GM23338 (cell line): Measurements from ENCODE around the gene ALDH1L2. TPM values are rescaled to one million over a fixed set of nuclear protein-coding genes. Genes with fewer than 3 reads are reported as not detected.

ENCODE experiments used
- ATAC-seq: fragments of 200-7000 bp; cut with Tn5 transposase; 3 replicates; pipeline ENCODE4 v1.9.1; 2020
- DNase-seq: peaks from one replicate; pipeline ENCODE4 v3.0.0-alpha.2; 2015; ENCODE audit warnings: low spot score
- H2AFZ ChIP-seq: fragments of 200-600 bp; sonication (generic); 2 replicates; pipeline ENCODE4 v1.8.0; 2016; ENCODE audit warnings: antibody characterized with exemption, mild to moderate bottlenecking, moderate library complexity
- H3F3A ChIP-seq: fragments of 200-600 bp; sonication (generic); replicated peaks from 2 replicates; pipeline ENCODE4 v1.8.0; 2017; ENCODE audit warnings: antibody characterized with exemption, mixed run types, low read depth
- H3K27ac ChIP-seq: fragments of 200-600 bp; sonication (generic); 2 replicates; pipeline ENCODE4 v1.6.1; 2016; ENCODE audit warnings: low read depth
- H3K27me3 ChIP-seq: fragments of 200-600 bp; sonication (generic); 2 replicates; pipeline ENCODE4 v1.8.0; 2016; ENCODE audit warnings: mild to moderate bottlenecking, mixed run types, moderate library complexity; ENCODE audit not compliant: insufficient read depth
- H3K36me3 ChIP-seq: fragments of 200-600 bp; sonication (generic); 2 replicates; pipeline ENCODE4 v1.8.0; 2016; ENCODE audit warnings: mild to moderate bottlenecking; ENCODE audit not compliant: insufficient read depth
- H3K4me1 ChIP-seq: fragments of 200-600 bp; sonication (generic); 2 replicates; pipeline ENCODE4 v1.8.0; 2016; ENCODE audit warnings: mild to moderate bottlenecking, moderate library complexity; ENCODE audit not compliant: insufficient read depth
- H3K4me2 ChIP-seq: fragments of 200-600 bp; sonication (generic); 2 replicates; pipeline ENCODE4 v1.7.1; 2017; ENCODE audit warnings: mixed run types
- H3K4me3 ChIP-seq: fragments of 200-600 bp; sonication (generic); 2 replicates; pipeline ENCODE4 v1.6.1; 2016; ENCODE audit warnings: mixed run types
- H3K79me2 ChIP-seq: fragments of 200-600 bp; sonication (generic); replicated peaks from 2 replicates; pipeline ENCODE4 v1.8.0; 2017; ENCODE audit warnings: mild to moderate bottlenecking; ENCODE audit not compliant: insufficient read depth
- H3K9me2 ChIP-seq: fragments of 200-600 bp; sonication (generic); 2 replicates; pipeline ENCODE4 v1.8.0; 2017; ENCODE audit not compliant: insufficient read depth
- H4K20me1 ChIP-seq: fragments of 200-600 bp; sonication (generic); replicated peaks from 2 replicates; pipeline ENCODE4 v1.8.0; 2017; ENCODE audit warnings: mild to moderate bottlenecking; ENCODE audit not compliant: insufficient read depth
- H3K27ac Mint-ChIP-seq: 2 replicates; pipeline ENCODE4 v1.8.0; 2020; ENCODE audit warnings: inconsistent platforms, mild to moderate bottlenecking, moderate library complexity, mixed read lengths
- H3K27me3 Mint-ChIP-seq: 3 replicates; pipeline ENCODE4 v1.8.0; 2022; ENCODE audit warnings: low read depth, mild to moderate bottlenecking, moderate library complexity, mixed read lengths, inconsistent platforms; ENCODE audit not compliant: insufficient read depth, poor library complexity
- H3K36me3 Mint-ChIP-seq: 3 replicates; pipeline ENCODE4 v1.8.0; 2021; ENCODE audit warnings: low read depth, mild to moderate bottlenecking, inconsistent platforms, moderate library complexity, mixed read lengths
- H3K4me1 Mint-ChIP-seq: 3 replicates; pipeline ENCODE4 v1.8.0; 2020; ENCODE audit warnings: mild to moderate bottlenecking, inconsistent platforms, mixed read lengths
- H3K4me3 Mint-ChIP-seq: 3 replicates; pipeline ENCODE4 v1.8.0; 2021; ENCODE audit warnings: moderate library complexity, mild to moderate bottlenecking, inconsistent platforms, mixed read lengths
- H3K9me3 Mint-ChIP-seq: 3 replicates; pipeline ENCODE4 v1.8.0; 2020; ENCODE audit warnings: moderate library complexity, mild to moderate bottlenecking, inconsistent platforms, mixed read lengths
- CREB1 ChIP-seq: fragments of 250-450 bp; sonication (Bioruptor Pico); IDR thresholded peaks from 2 replicates; pipeline ENCODE4 v1.5.0; 2020; ENCODE audit warnings: low read depth, mild to moderate bottlenecking, moderate library complexity
- CTCF ChIP-seq, 2 experiments: fragments of 200-600 bp in 1 of 2; sonication (generic) in 1 of 2; conservative IDR thresholded peaks; 2 replicates each; pipeline versions ENCODE4 v1.5.1 to v1.6.1; 2016 to 2017; ENCODE audit warnings: antibody characterized with exemption in 2 of 2, low read depth in 2 of 2, mild to moderate bottlenecking in 2 of 2, moderate library complexity in 1 of 2
- ETS1 ChIP-seq: IDR thresholded peaks from 2 replicates; pipeline ENCODE4 v1.6.1; 2016; ENCODE audit warnings: antibody characterized with exemption
- EZH2 ChIP-seq: fragments of 200-600 bp; sonication (generic); IDR thresholded peaks from one replicate; pipeline ENCODE4 v1.8.0; 2017; ENCODE audit warnings: antibody characterized with exemption, mild to moderate bottlenecking, low read depth; ENCODE audit not compliant: unreplicated experiment
- EZH2phosphoT487 ChIP-seq: fragments of 200-600 bp; sonication (generic); IDR thresholded peaks from one replicate; pipeline ENCODE4 v1.8.1; 2018; ENCODE audit warnings: antibody characterized with exemption; ENCODE audit not compliant: unreplicated experiment
- JUNB ChIP-seq: IDR thresholded peaks from one replicate; pipeline ENCODE4 v1.6.1; 2016; ENCODE audit warnings: antibody characterized with exemption; ENCODE audit not compliant: unreplicated experiment
- POLR2AphosphoS5 ChIP-seq: IDR thresholded peaks from 2 replicates; pipeline ENCODE4 v1.6.1; 2016; ENCODE audit warnings: antibody characterized with exemption, low read depth
- ZNF331 ChIP-seq: fragments of 250-450 bp; sonication (Bioruptor Pico); IDR thresholded peaks from 2 replicates; pipeline ENCODE4 v1.5.0; 2020; ENCODE audit warnings: low read depth, mild to moderate bottlenecking, moderate library complexity
- polyA plus RNA-seq: library from polyadenylated mRNA; unstranded; fragments of >200 nt; fragmentation: Nextera tagmentation; extraction: Ambion mirVana; gene quantifications from 2 replicates; pipeline ENCODE4 v1.2.1, GENCODE V29; 2016
- total RNA-seq: library from RNA; depleted of rRNA; stranded (reverse); fragments of >200 nt; shearing (Covaris generic); gene quantifications from 2 replicates; pipeline ENCODE4 v1.2.3, GENCODE V29; 2014

ALDH1L2 gene
- total and polyA plus RNA-seq, 2 experiments from 2014 or later = 5.8 to 9.1 TPM

- Histone ChIP-seq H4K20me1 (peaks cover 14% of the 10 kb centered on the region; the same call in 1 of the 2 replicates), H3K9me2 (no peaks in the 10 kb centered on the region)
Observed at GRCh38 chr12:104994336-104994735, 89.9 kb downstream of the ALDH1L2 start.

GRCh38 chr12:104991565-104992128 is 92.6 kb downstream of the ALDH1L2 start:
- Histone ChIP-seq H3K27ac (no peak overlapping the region), H3K4me2 (no peak overlapping the region), H3K4me1 (peaks cover 19% of the 10 kb centered on the region), H3F3A (no peaks in the 10 kb centered on the region), H3K27me3 (no peaks in the 10 kb centered on the region), H3K36me3 (peaks cover 33% of the 10 kb centered on the region), H3K9me2 (no peaks in the 10 kb centered on the region), H2AFZ (no peak overlapping the region), H3K79me2 (peaks cover 44% of the 10 kb centered on the region), H3K4me3 (no peak overlapping the region), H4K20me1 (peaks cover 5% of the 10 kb centered on the region)
- H3K36me3 Mint-ChIP-seq = peaks cover 78% of the 10 kb centered on the region
- DNase-seq (no peak), ATAC-seq (no peak)
- peaks cover 13% of the 10 kb centered on the region for H3K4me1 Mint-ChIP-seq
- no peak overlapping the region; the same call in 1 of the 2 replicates for H3K27ac Mint-ChIP-seq
- H3K27me3 Mint-ChIP-seq = no peaks in the 10 kb centered on the region
- no peaks in the 10 kb centered on the region for H3K9me3 Mint-ChIP-seq
- no peak overlapping the region for H3K4me3 Mint-ChIP-seq
- TF ChIP-seq ETS1 (no peak), JUNB (no peak), ZNF331 (CRISPR knock-in tag) (no peak), EZH2 (no peak), CTCF (conservative IDR thresholded peaks at IDR 0.05; ENCODE audit: low read depth in 2 of 2) (no peak), CREB1 (CRISPR knock-in tag) (no peak)

More at GRCh38 chr12:104994336-104994735, 89.9 kb downstream of the ALDH1L2 start:
- Histone ChIP-seq H2AFZ (no peak overlapping the region), H3K4me3 (no peak overlapping the region), H3K36me3 (peaks cover 43% of the 10 kb centered on the region), H3K27ac (no peak overlapping the region), H3K4me2 (no peak overlapping the region), H3F3A (no peaks in the 10 kb centered on the region), H3K27me3 (no peaks in the 10 kb centered on the region), H3K79me2 (peaks cover 26% of the 10 kb centered on the region), H3K4me1 (no peaks in the 10 kb centered on the region)
- ATAC-seq (no peak), DNase-seq (no peak)
- Mint-ChIP-seq H3K27me3 (peaks cover 3% of the 10 kb centered on the region), H3K27ac (no peak overlapping the region), H3K9me3 (no peaks in the 10 kb centered on the region), H3K4me3 (no peak overlapping the region), H3K4me1 (0 out of 3 replicates have a peak, but pooled peaks cover 2% of the 10 kb centered on the region), H3K36me3 (peaks cover 93% of the 10 kb centered on the region)
- TF ChIP-seq EZH2phosphoT487 (no peak), POLR2AphosphoS5 (no peak), CTCF (conservative IDR thresholded peaks at IDR 0.05; ENCODE audit: low read depth in 2 of 2) (no peak), JUNB (no peak)
